K562 (cell line): ENCODE measurements around the gene HTR3B. TPM values are rescaled to one million over a fixed set of nuclear protein-coding genes. Genes with fewer than 3 reads are reported as not detected.

Experiments
- ATAC-seq: fragments of 200-7000 bp; cut with Tn5 transposase; 3 replicates; pipeline ENCODE4 v1.9.1; 2020; ENCODE audit warnings: moderate library complexity
- BruUV-seq: library from RNA; stranded (reverse); fragments of 400-500 nt; replicated peaks from 2 replicates; lab custom pipeline; 2021; lab: Mats Ljungman, UMichigan
- CTCF ChIA-PET: fragments of 300-600 bp; formaldehyde crosslinking; extraction: SDS; loops from one replicate; lab custom pipeline; 2021; ENCODE audit warnings: low intra/inter-chr PET ratio; lab: Yijun Ruan, JAX
- POLR2A ChIA-PET: fragments of 300-600, 350-650 bp; sonication (Branson Sonifier 250); formaldehyde crosslinking; extraction: SDS; loops from one replicate; lab custom pipeline; 2021; ENCODE audit warnings: antibody characterized with exemption, inconsistent platforms; lab: Yijun Ruan, JAX
- DNase-seq, 4 experiments: peaks; one replicate each; pipeline versions ENCODE4 v3.0.0 to v3.0.0-alpha.2; 2011 to 2018; ENCODE audit warnings: low spot score in 3 of 4, mixed read lengths in 3 of 4; ENCODE audit errors: extremely low read depth in 1 of 4
- FAIRE-seq: peaks from 2 replicates; lab custom pipeline; 2011; peaks lifted over from hg19 to GRCh38; lab: Jason Lieb, UNC
- H2AFZ ChIP-seq: 2 replicates; pipeline ENCODE4 v1.6.0; 2011; ENCODE audit warnings: low read depth, low read length, control low read depth, inconsistent platforms
- H3K27ac ChIP-seq: fragments of 200-600 bp; 3 replicates; pipeline ENCODE4 v1.8.0; 2011; ENCODE audit warnings: low read depth, mild to moderate bottlenecking, control low read depth, inconsistent platforms, low read length, moderate library complexity, mixed read lengths; ENCODE audit errors: extremely low read depth
- H3K27me3 ChIP-seq, 2 experiments: fragments of 300-600 bp in 1 of 2; 2 replicates in 1 of 2; 3 replicates in 1 of 2; pipeline versions ENCODE4 v1.6.0 to v1.8.0; 2011; ENCODE audit warnings: inconsistent platforms in 2 of 2, low read length in 2 of 2, mild to moderate bottlenecking in 1 of 2, mixed read lengths in 1 of 2, moderate library complexity in 1 of 2; ENCODE audit not compliant: control insufficient read depth in 2 of 2, insufficient read depth in 2 of 2
- H3K36me3 ChIP-seq: fragments of 300-600 bp; 3 replicates; pipeline ENCODE4 v1.8.0; 2011; ENCODE audit warnings: mild to moderate bottlenecking, low read length, inconsistent platforms; ENCODE audit not compliant: control insufficient read depth, insufficient read depth
- H3K4me1 ChIP-seq, 2 experiments: fragments of 200-600 bp in 1 of 2; replicated peaks in 1 of 2; 2 replicates in 1 of 2; 3 replicates in 1 of 2; pipeline versions ENCODE4 v1.5.1 to v1.8.0; 2011; ENCODE audit warnings: inconsistent platforms in 2 of 2, low read length in 2 of 2, mild to moderate bottlenecking in 1 of 2, mixed read lengths in 1 of 2, moderate library complexity in 1 of 2; ENCODE audit not compliant: control insufficient read depth in 2 of 2, insufficient read depth in 2 of 2
- H3K4me2 ChIP-seq: 2 replicates; pipeline ENCODE4 v1.6.1; 2011; ENCODE audit warnings: low read length, control low read depth, inconsistent platforms, mixed read lengths; ENCODE audit not compliant: insufficient read depth
- H3K4me3 ChIP-seq: fragments of 200-600 bp; sonication (generic), shearing (Covaris generic); 2 replicates; pipeline ENCODE4 v1.5.1; 2016; ENCODE audit warnings: control low read depth, inconsistent platforms
- H3K79me2 ChIP-seq: fragments of 200-600 bp; 3 replicates; pipeline ENCODE4 v1.8.0; 2011; ENCODE audit warnings: low read length, inconsistent platforms; ENCODE audit not compliant: control insufficient read depth, insufficient read depth
- H3K9ac ChIP-seq, 2 experiments: 2 replicates each; pipeline versions ENCODE4 v1.6.0 to v1.6.1; 2011; ENCODE audit warnings: low read depth in 2 of 2, low read length in 2 of 2, control low read depth in 1 of 2, inconsistent platforms in 1 of 2, mild to moderate bottlenecking in 1 of 2, mixed read lengths in 1 of 2; ENCODE audit not compliant: insufficient read depth in 1 of 2
- H3K9me1 ChIP-seq: one replicate; pipeline ENCODE4 v1.6.0; 2011; ENCODE audit warnings: inconsistent platforms, mild to moderate bottlenecking, low read length, moderate library complexity; ENCODE audit not compliant: control insufficient read depth, insufficient read depth
- H3K9me3 ChIP-seq: replicated peaks from 2 replicates; pipeline ENCODE4 v1.5.1; 2011; ENCODE audit warnings: low read depth, low read length, inconsistent platforms; ENCODE audit not compliant: control insufficient read depth, insufficient read depth
- H4K20me1 ChIP-seq: replicated peaks from 2 replicates; pipeline ENCODE4 v1.6.1; 2011; ENCODE audit warnings: low read length, inconsistent platforms, mixed read lengths; ENCODE audit not compliant: control insufficient read depth, insufficient read depth
- ARID1B ChIP-seq: fragments of 450-650 bp; IDR thresholded peaks from 2 replicates; pipeline ENCODE4 v1.6.1; 2016; ENCODE audit warnings: antibody characterized with exemption, mild to moderate bottlenecking, inconsistent platforms
- CREB1 ChIP-seq, 2 experiments: sonication (generic) in 1 of 2; formaldehyde crosslinking in 1 of 2; IDR thresholded peaks; 2 replicates each; pipeline versions ENCODE4 v1.6.1 to v1.8.0; 2012 to 2022; ENCODE audit warnings: inconsistent platforms in 1 of 2, mild to moderate bottlenecking in 1 of 2, missing genetic modification reagents in 1 of 2, moderate library complexity in 1 of 2
- CREM ChIP-seq: IDR thresholded peaks from 2 replicates; pipeline ENCODE4 v1.6.1; 2014; ENCODE audit warnings: antibody characterized with exemption, low read depth
- ELF2 ChIP-seq: fragments of 250-450 bp; sonication (Bioruptor Pico); IDR thresholded peaks from 2 replicates; pipeline ENCODE4 v1.5.0; 2021; ENCODE audit warnings: mild to moderate bottlenecking
- ETV6 ChIP-seq, 3 experiments: fragments of 150-350 bp in 1 of 3; sonication (generic) in 1 of 3; formaldehyde crosslinking in 1 of 3; IDR thresholded peaks; 2 replicates each; pipeline versions ENCODE4 v1.6.1 to v1.8.0; 2014 to 2022; ENCODE audit warnings: borderline replicate concordance in 2 of 3, low read depth in 2 of 3, antibody characterized with exemption in 1 of 3, low read length in 1 of 3, mild to moderate bottlenecking in 1 of 3, missing genetic modification reagents in 1 of 3
- FOXJ3 ChIP-seq: sonication (generic); formaldehyde crosslinking; IDR thresholded peaks from 2 replicates; pipeline ENCODE4 v1.4.0; 2020; ENCODE audit warnings: mild to moderate bottlenecking, missing genetic modification reagents
- HDAC3 ChIP-seq: fragments of 450-650 bp; IDR thresholded peaks from 2 replicates; pipeline ENCODE4 v1.6.1; 2018; ENCODE audit warnings: borderline replicate concordance, mild to moderate bottlenecking, moderate library complexity; ENCODE audit not compliant: partially characterized antibody
- PHTF2 ChIP-seq: fragments of 250-450 bp; sonication (Bioruptor Pico); IDR thresholded peaks from 2 replicates; pipeline ENCODE4 v1.5.0; 2021; ENCODE audit warnings: mild to moderate bottlenecking
- RFX7 ChIP-seq: fragments of 250-450 bp; sonication (Bioruptor Pico); IDR thresholded peaks from 2 replicates; pipeline ENCODE4 v1.5.1; 2021; ENCODE audit warnings: mild to moderate bottlenecking
- SNIP1 ChIP-seq: fragments of 450-650 bp; IDR thresholded peaks from 2 replicates; pipeline ENCODE4 v1.7.1; 2017; ENCODE audit warnings: low read depth, mild to moderate bottlenecking
- ZKSCAN1 ChIP-seq: fragments of 150-350 bp; IDR thresholded peaks from 2 replicates; pipeline ENCODE4 v1.6.1; 2016; ENCODE audit warnings: low read depth, low read length
- ZNF239 ChIP-seq: fragments of 250-450 bp; sonication (Bioruptor Pico); IDR thresholded peaks from 2 replicates; pipeline ENCODE4 v1.4.0; 2020; ENCODE audit warnings: mild to moderate bottlenecking
- ZNF764 ChIP-seq: fragments of 250-450 bp; sonication (Bioruptor Pico); IDR thresholded peaks from 2 replicates; pipeline ENCODE4 v1.4.0; 2020; ENCODE audit warnings: low read depth, mild to moderate bottlenecking, moderate library complexity
- WGBS: fragments of 100-300 bp; shearing (Covaris generic); methylation state at CpG from one replicate; pipeline ENCODE4 v1.1.6; 2016; ENCODE audit warnings: low coverage, mixed read lengths; ENCODE audit not compliant: insufficient coverage; ENCODE audit errors: missing lambda C conversion rate; 5-methylcytosine and 5-hydroxymethylcytosine counted together
- in situ Hi-C: fragments of 300-500 bp; cut with MboI; formaldehyde crosslinking; loops from 4 replicates; pipeline ENCODE4 v1.15.0; 2018; ENCODE audit warnings: inconsistent platforms, mixed read lengths
- intact Hi-C: fragments of 100-400 bp; cut with micrococcal nuclease; formaldehyde crosslinking; loops from 2 replicates; pipeline ENCODE4 v1.14.2; 2022
- polyA plus RNA-seq, 8 experiments: library from polyadenylated mRNA; depleted of rRNA in 4 of 8; stranded (reverse) in 5 of 8; unstranded in 3 of 8; fragments of >200 nt; fragmentation: Nextera tagmentation in 2 of 8; fragmentation: Illumina TruSeq in 1 of 8; extraction: Ambion mirVana in 2 of 8; extraction: Trizol in 1 of 8; gene quantifications; 2 replicates each; pipeline versions ENCODE4 v1.2.1 to v1.2.3, GENCODE V29; 2011 to 2014; ENCODE audit warnings: inconsistent platforms in 1 of 8, missing spikeins in 1 of 8
- total RNA-seq, 7 experiments: library from RNA; depleted of rRNA in 6 of 7; stranded (reverse); fragments of >200 nt in 6 of 7; fragmentation: Illumina TruSeq in 2 of 7; extraction: Trizol in 2 of 7; gene quantifications; 2 replicates each; pipeline versions ENCODE4 v1.2.1 to v1.2.3, GENCODE V29; 2011 to 2021; ENCODE audit warnings: low replicate concordance in 1 of 7
- TF ChIP-seq, protein P1 (sequence below): sonication (generic); formaldehyde crosslinking; IDR thresholded peaks from 2 replicates; pipeline ENCODE4 v1.8.1; 2022; ENCODE audit warnings: missing genetic modification reagents
- TF ChIP-seq, protein P2 (sequence below): fragments of 450-650 bp; IDR thresholded peaks from 2 replicates; pipeline ENCODE4 v1.6.1; 2016; ENCODE audit warnings: antibody characterized with exemption

The HTR3B gene
- total and polyA plus RNA-seq, 9 of the 15 experiments (the other 6 are each of a cell fraction or from before 2014, with no cell fraction given) = not detected

DNA sequence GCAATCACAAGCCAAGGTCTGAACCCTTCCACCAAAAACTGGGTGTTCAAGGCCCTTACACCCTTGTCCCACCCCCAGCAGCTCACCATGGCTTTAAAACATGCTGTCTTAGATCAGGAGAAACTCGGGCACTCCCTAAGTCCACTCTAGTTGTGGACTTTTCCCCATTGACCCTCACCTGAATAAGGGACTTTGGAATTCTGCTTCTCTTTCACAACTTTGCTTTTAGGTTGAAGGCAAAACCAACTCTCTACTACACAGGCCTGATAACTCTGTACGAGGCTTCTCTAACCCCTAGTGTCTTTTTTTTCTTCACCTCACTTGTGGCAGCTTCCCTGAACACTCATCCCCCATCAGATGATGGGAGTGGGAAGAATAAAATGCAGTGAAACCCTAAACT, 85.3 kb downstream of the HTR3B start:
- H4K20me1 ChIP-seq = peaks cover 14% of the 10 kb centered on the region; the same call in 1 of the 2 replicates
- peaks cover 5 to 21% of the 10 kb centered on the region in 2 experiments for H3K27me3 ChIP-seq
- intact Hi-C loops (loop anchor here (5.0 to 10.0 kb wide), 3 partner anchors 93 to 772 kb away; no protein-coding TSS in a partner anchor), in situ Hi-C loops (no loop called here)
- DNase-seq = no peak
- H2AFZ ChIP-seq = no peak overlapping the region
- 0% methylated on average over 2 of the region's 2 CpGs for WGBS
- ATAC-seq = no peak
- H3K79me2 ChIP-seq = no peaks in the 10 kb centered on the region
- no peaks in the 10 kb centered on the region for H3K9me3 ChIP-seq
- POLR2A ChIA-PET = no interaction called here
- no peak overlapping the region for H3K9ac ChIP-seq
- no peaks in the 10 kb centered on the region for H3K9me1 ChIP-seq
- CTCF ChIA-PET = no interaction called here
- H3K4me2 ChIP-seq = no peak overlapping the region
- no peaks in the 10 kb centered on the region for H3K4me1 ChIP-seq
- no peaks in the 10 kb centered on the region for H3K36me3 ChIP-seq
- no peak overlapping the region for H3K4me3 ChIP-seq
- no peak overlapping the region for H3K27ac ChIP-seq
- TF ChIP-seq SNIP1 = no peak
- TF ChIP-seq PHTF2 (CRISPR knock-in tag) = no peak
- no peak for TF ChIP-seq CREM
- TF ChIP-seq ZKSCAN1 = no peak
- TF ChIP-seq, protein P1, sequence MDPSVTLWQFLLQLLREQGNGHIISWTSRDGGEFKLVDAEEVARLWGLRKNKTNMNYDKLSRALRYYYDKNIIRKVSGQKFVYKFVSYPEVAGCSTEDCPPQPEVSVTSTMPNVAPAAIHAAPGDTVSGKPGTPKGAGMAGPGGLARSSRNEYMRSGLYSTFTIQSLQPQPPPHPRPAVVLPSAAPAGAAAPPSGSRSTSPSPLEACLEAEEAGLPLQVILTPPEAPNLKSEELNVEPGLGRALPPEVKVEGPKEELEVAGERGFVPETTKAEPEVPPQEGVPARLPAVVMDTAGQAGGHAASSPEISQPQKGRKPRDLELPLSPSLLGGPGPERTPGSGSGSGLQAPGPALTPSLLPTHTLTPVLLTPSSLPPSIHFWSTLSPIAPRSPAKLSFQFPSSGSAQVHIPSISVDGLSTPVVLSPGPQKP = no peak
- no peak for TF ChIP-seq CREB1 (IDR thresholded peaks at IDR 0.05)
- TF ChIP-seq CREB1 (CRISPR knock-in tag; IDR thresholded peaks at IDR 0.05) = no peak
- no peak for TF ChIP-seq ELF2
- TF ChIP-seq FOXJ3 = no peak
- TF ChIP-seq ARID1B = no peak
- TF ChIP-seq ZNF764 (CRISPR knock-in tag) = no peak
- TF ChIP-seq ETV6 (IDR thresholded peaks at IDR 0.05; ENCODE audit: borderline replicate concordance in 1 of 2, low read depth in 2 of 2, low read length in 1 of 2) = no peak
- TF ChIP-seq ETV6 (CRISPR knock-in tag; IDR thresholded peaks at IDR 0.05; ENCODE audit: borderline replicate concordance) = no peak
- TF ChIP-seq ZNF239 (CRISPR knock-in tag) = no peak
- TF ChIP-seq RFX7 (CRISPR knock-in tag) = no peak
- TF ChIP-seq HDAC3 = no peak
- TF ChIP-seq, protein P2, sequence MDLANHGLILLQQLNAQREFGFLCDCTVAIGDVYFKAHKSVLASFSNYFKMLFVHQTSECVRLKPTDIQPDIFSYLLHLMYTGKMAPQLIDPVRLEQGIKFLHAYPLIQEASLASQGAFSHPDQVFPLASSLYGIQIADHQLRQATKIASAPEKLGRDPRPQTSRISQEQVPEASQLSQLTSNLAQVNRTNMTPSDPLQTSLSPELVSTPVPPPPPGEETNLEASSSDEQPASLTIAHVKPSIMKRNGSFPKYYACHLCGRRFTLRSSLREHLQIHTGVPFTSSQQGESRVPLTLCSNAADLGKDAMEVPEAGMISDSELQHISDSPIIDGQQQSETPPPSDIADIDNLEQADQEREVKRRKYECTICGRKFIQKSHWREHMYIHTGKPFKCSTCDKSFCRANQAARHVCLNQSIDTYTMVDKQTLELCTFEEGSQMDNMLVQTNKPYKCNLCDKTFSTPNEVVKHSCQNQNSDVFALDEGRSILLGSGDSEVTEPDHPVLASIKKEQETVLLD = no peak
- FAIRE-seq = no peak
- BruUV-seq = no TSS peak
